Measurements from ENCODE around the gene ZFP62. TPM values are rescaled to one million over a fixed set of nuclear protein-coding genes. Genes with fewer than 3 reads are reported as not detected.
"Not testable (repeated sequence)": the region's sequence is repeated elsewhere in the genome, so short reads cannot be mapped to it uniquely, and the experiment has no call there.

The ZFP62 gene
- total and polyA plus RNA-seq, 2 of the 8 experiments (the other 6 are each of a cell fraction or from before 2014, with no cell fraction given): 9.3 to 38.5 TPM

DNA sequence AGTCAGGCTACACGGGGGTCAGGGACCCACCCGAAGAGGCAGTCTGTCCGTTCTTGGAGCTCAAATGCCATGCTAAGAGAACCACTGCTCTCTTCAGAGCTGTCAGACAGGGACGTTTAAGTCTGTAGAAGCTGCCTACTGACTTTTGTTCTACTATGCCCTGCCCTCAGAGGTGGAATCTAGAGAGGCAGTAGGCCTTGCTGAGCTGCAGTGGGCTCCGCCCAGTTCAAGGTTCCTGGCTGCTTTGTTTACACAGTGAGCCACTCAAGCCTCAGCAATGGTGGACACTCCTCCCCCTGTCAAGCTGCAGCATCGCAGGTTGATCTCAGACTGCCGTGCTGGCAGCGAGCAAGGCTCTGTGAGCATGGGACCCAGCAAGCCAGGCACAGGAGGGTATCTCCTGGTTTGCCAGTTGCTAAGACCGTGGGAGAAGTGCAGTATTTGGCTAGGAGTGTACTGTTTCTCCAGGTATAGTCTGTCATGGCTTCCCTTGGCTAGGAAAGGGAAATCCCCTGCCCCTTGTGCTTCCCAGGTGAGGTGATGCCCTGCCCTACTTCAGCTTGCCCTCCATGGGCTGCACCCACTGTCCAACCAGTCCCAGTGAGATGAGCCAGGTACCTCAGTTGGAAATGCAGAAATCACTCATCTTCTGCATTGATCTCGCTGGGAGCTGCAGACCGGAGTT, 24.9 kb upstream of the ZFP62 start:
- FAIRE-seq; H3K27me3 ChIP-seq (replicated peaks in 1 of 4; ENCODE audit: control insufficient read depth in 3 of 4, extremely low read depth in 1 of 4, insufficient read depth in 3 of 4, low read length in 3 of 4); H3K4me3 ChIP-seq (ENCODE audit: extremely low read depth in 1 of 4, insufficient read depth in 2 of 4, low read depth in 3 of 4, low read length in 4 of 4); H3K36me3 ChIP-seq (ENCODE audit: control insufficient read depth in 2 of 4, insufficient read depth in 4 of 4, low read length in 3 of 4); H3K14ac ChIP-seq (ENCODE audit: insufficient read length); H4K91ac ChIP-seq (replicated peaks; ENCODE audit: insufficient read length, low read length); H2BK120ac ChIP-seq (replicated peaks; ENCODE audit: low read depth, low read length); H2AK5ac ChIP-seq (ENCODE audit: low read depth, low read length); H3K79me1 ChIP-seq (ENCODE audit: low read depth, low read length); H2BK15ac ChIP-seq (ENCODE audit: low read length); H3K23ac ChIP-seq (ENCODE audit: insufficient read length); H3K4ac ChIP-seq (replicated peaks; ENCODE audit: insufficient read length, low read depth, low read length); H3K9ac ChIP-seq (replicated peaks in 1 of 4; ENCODE audit: extremely low read depth in 1 of 4, low read depth in 3 of 4, low read length in 3 of 4); H3K56ac ChIP-seq (replicated peaks; ENCODE audit: insufficient read length, low read depth, low read length); H3K23me2 ChIP-seq (ENCODE audit: low read depth, low read length); H3K4me1 ChIP-seq (replicated peaks in 1 of 4; ENCODE audit: control insufficient read depth in 3 of 4, insufficient read depth in 4 of 4, low read length in 3 of 4); POLR2A ChIA-PET (ENCODE audit: partially characterized antibody); H3K18ac ChIP-seq (ENCODE audit: extremely low read depth, low read length); H3K79me2 ChIP-seq (ENCODE audit: control insufficient read depth in 1 of 2, insufficient read depth in 2 of 2, low read length in 2 of 2); H3K4me2 ChIP-seq (ENCODE audit: insufficient read depth in 1 of 2, low read depth in 2 of 2, low read length in 2 of 2); H4K8ac ChIP-seq (ENCODE audit: extremely low read depth, insufficient read depth, low read length); H2BK5ac ChIP-seq (ENCODE audit: low read depth, low read length); H2BK12ac ChIP-seq (ENCODE audit: low read depth, low read length); H2AFZ ChIP-seq (ENCODE audit: low read length); H4K20me1 ChIP-seq (replicated peaks in 1 of 2; ENCODE audit: control insufficient read depth in 1 of 2, insufficient read depth in 2 of 2, low read length in 2 of 2); H4K5ac ChIP-seq (ENCODE audit: insufficient read length, low read depth, low read length); H3K27ac ChIP-seq (ENCODE audit: low read depth, low read length); H2BK20ac ChIP-seq (ENCODE audit: low read length); DNase-seq (ENCODE audit: low read depth in 1 of 2, low spot score in 2 of 2); H3K9me3 ChIP-seq (ENCODE audit: insufficient read depth in 2 of 2, low read depth in 1 of 2, low read length in 1 of 2): not testable (repeated sequence)
- CTCF ChIA-PET (ENCODE audit: partially characterized antibody): interaction anchor here (2.2 kb wide), 1 partner anchor 17 kb away, joined by 6 read pairs; no protein-coding TSS in a partner anchor
- 81% methylated on average over 11 of the region's 11 CpGs; no CpG with 5 or more reads in 1 of the 2 experiments for WGBS, 2 experiments (ENCODE audit: extremely low coverage in 1 of 2, insufficient coverage in 1 of 2, insufficient read length in 1 of 2, insufficient replicate concordance in 2 of 2, low coverage in 1 of 2, low lambda C conversion rate in 2 of 2, missing lambda C conversion rate in 1 of 2)

Measured in H1 (cell line).